ENCODE measurements around the gene LBR.
"Not testable (repeated sequence)": the region's sequence is repeated elsewhere in the genome, so short reads cannot be mapped to it uniquely, and the experiment has no call there.

LBR gene

GRCh38 chr1:225388372-225388771, 39.5 kb downstream of the LBR start:
- no peak overlapping the region for H3K14ac ChIP-seq (ENCODE audit: low read length)
- no peak overlapping the region for H2BK15ac ChIP-seq (ENCODE audit: low read length)
- H3K79me1 ChIP-seq (ENCODE audit: low read depth, low read length) = no peaks in the 10 kb centered on the region
- H4K91ac ChIP-seq (ENCODE audit: low read depth, low read length, poor library complexity) = no peak overlapping the region
- no peak overlapping the region for H2AFZ ChIP-seq (ENCODE audit: low read length)
- no peak overlapping the region for H3K23ac ChIP-seq (ENCODE audit: low read depth, low read length, poor library complexity)
- H3K4me3 ChIP-seq (ENCODE audit: low read length in 2 of 2) = no peak overlapping the region
- DNase-seq (ENCODE audit: low spot score) = no peak
- H3K9me3 ChIP-seq (replicated peaks in 1 of 2; ENCODE audit: control insufficient read depth in 2 of 2, insufficient read depth in 1 of 2, low read depth in 1 of 2, low read length in 2 of 2) = no peaks in the 10 kb centered on the region
- H2BK5ac ChIP-seq (ENCODE audit: low read length) = no peak overlapping the region
- no peaks in the 10 kb centered on the region for H3K4me1 ChIP-seq (ENCODE audit: control insufficient read depth in 2 of 2, insufficient read depth in 1 of 2, low read depth in 1 of 2, low read length in 2 of 2)
- H2BK12ac ChIP-seq (ENCODE audit: low read length) = no peak overlapping the region
- H3K27me3 ChIP-seq (ENCODE audit: control insufficient read depth in 3 of 3, insufficient read depth in 3 of 3, low read depth in 1 of 3, low read length in 3 of 3) = no peaks in the 10 kb centered on the region
- no peak overlapping the region for H2BK120ac ChIP-seq (ENCODE audit: low read depth, low read length)
- H3K27ac ChIP-seq (replicated peaks; ENCODE audit: low read length) = no peak overlapping the region
- WGBS, 2 donors (ENCODE audit: extremely low coverage in 2 of 2, insufficient read length in 2 of 2, insufficient replicate concordance in 1 of 2) = no CpG with 5 or more reads among the region's 4 CpGs
- H3K4me2 ChIP-seq (ENCODE audit: insufficient read depth, low read length, poor library complexity, severe bottlenecking) = no peak overlapping the region
- no peak overlapping the region for H4K8ac ChIP-seq (ENCODE audit: low read depth, low read length)
- no peak overlapping the region for H3K9ac ChIP-seq (ENCODE audit: low read depth, low read length, poor library complexity)
- no peak overlapping the region for H3K18ac ChIP-seq (ENCODE audit: low read length)
- no peak overlapping the region for H2AK5ac ChIP-seq (ENCODE audit: low read depth, low read length)
- H3K36me3 ChIP-seq (replicated peaks in 1 of 2; ENCODE audit: control insufficient read depth in 2 of 2, insufficient read depth in 2 of 2, low read length in 2 of 2) = no peaks in the 10 kb centered on the region
- no peak overlapping the region for H3K4ac ChIP-seq (ENCODE audit: low read length)

GRCh38 chr1:225386860-225387259, 41.0 kb downstream of the LBR start:
- no CpG with 5 or more reads among the region's 3 CpGs for whole genome bisulfite sequencing, 2 donors (ENCODE audit: extremely low coverage in 2 of 2, insufficient read length in 2 of 2, insufficient replicate concordance in 1 of 2)
- H3K27ac ChIP-seq (replicated peaks; ENCODE audit: low read length); H3K79me1 ChIP-seq (ENCODE audit: low read depth, low read length); H3K9me3 ChIP-seq (replicated peaks in 1 of 2; ENCODE audit: control insufficient read depth in 2 of 2, insufficient read depth in 1 of 2, low read depth in 1 of 2, low read length in 2 of 2); H2BK12ac ChIP-seq (ENCODE audit: low read length); H3K23ac ChIP-seq (ENCODE audit: low read depth, low read length, poor library complexity); H2AFZ ChIP-seq (ENCODE audit: low read length); H3K27me3 ChIP-seq (ENCODE audit: control insufficient read depth in 3 of 3, insufficient read depth in 3 of 3, low read depth in 1 of 3, low read length in 3 of 3); H4K8ac ChIP-seq (ENCODE audit: low read depth, low read length); H2BK15ac ChIP-seq (ENCODE audit: low read length); H4K91ac ChIP-seq (ENCODE audit: low read depth, low read length, poor library complexity); H2AK5ac ChIP-seq (ENCODE audit: low read depth, low read length); H3K36me3 ChIP-seq (replicated peaks in 1 of 2; ENCODE audit: control insufficient read depth in 2 of 2, insufficient read depth in 2 of 2, low read length in 2 of 2); H3K4me2 ChIP-seq (ENCODE audit: insufficient read depth, low read length, poor library complexity, severe bottlenecking); H3K4me1 ChIP-seq (ENCODE audit: control insufficient read depth in 2 of 2, insufficient read depth in 1 of 2, low read depth in 1 of 2, low read length in 2 of 2); DNase-seq (ENCODE audit: low spot score); H3K18ac ChIP-seq (ENCODE audit: low read length); H2BK120ac ChIP-seq (ENCODE audit: low read depth, low read length); H3K14ac ChIP-seq (ENCODE audit: low read length); H3K9ac ChIP-seq (ENCODE audit: low read depth, low read length, poor library complexity); H2BK5ac ChIP-seq (ENCODE audit: low read length); H3K4me3 ChIP-seq (ENCODE audit: low read length in 2 of 2); H3K4ac ChIP-seq (ENCODE audit: low read length): not testable (repeated sequence)

GRCh38 chr1:225380691-225381090, 47.1 kb downstream of the LBR start:
- no peak for DNase-seq (ENCODE audit: low spot score)
- Histone ChIP-seq H3K4me1 (ENCODE audit: control insufficient read depth in 2 of 2, insufficient read depth in 1 of 2, low read depth in 1 of 2, low read length in 2 of 2) (peaks cover 0 to 2% of the 10 kb centered on the region in 2 donors), H3K79me1 (ENCODE audit: low read depth, low read length) (no peaks in the 10 kb centered on the region), H3K14ac (ENCODE audit: low read length) (no peak overlapping the region), H2BK120ac (ENCODE audit: low read depth, low read length) (no peak overlapping the region), H2AK5ac (ENCODE audit: low read depth, low read length) (no peak overlapping the region), H3K4me2 (ENCODE audit: insufficient read depth, low read length, poor library complexity, severe bottlenecking) (no peak overlapping the region), H3K27me3 (ENCODE audit: control insufficient read depth in 3 of 3, insufficient read depth in 3 of 3, low read depth in 1 of 3, low read length in 3 of 3) (no peaks in the 10 kb centered on the region), H3K9ac (ENCODE audit: low read depth, low read length, poor library complexity) (no peak overlapping the region), H2AFZ (ENCODE audit: low read length) (no peak overlapping the region), H4K91ac (ENCODE audit: low read depth, low read length, poor library complexity) (no peak overlapping the region), H3K23ac (ENCODE audit: low read depth, low read length, poor library complexity) (no peak overlapping the region), H3K9me3 (replicated peaks in 1 of 2; ENCODE audit: control insufficient read depth in 2 of 2, insufficient read depth in 1 of 2, low read depth in 1 of 2, low read length in 2 of 2) (no peaks in the 10 kb centered on the region), H3K36me3 (replicated peaks in 1 of 2; ENCODE audit: control insufficient read depth in 2 of 2, insufficient read depth in 2 of 2, low read length in 2 of 2) (no peaks in the 10 kb centered on the region), H4K8ac (ENCODE audit: low read depth, low read length) (no peak overlapping the region), H3K4ac (ENCODE audit: low read length) (no peak overlapping the region), H2BK15ac (ENCODE audit: low read length) (no peak overlapping the region), H2BK5ac (ENCODE audit: low read length) (no peak overlapping the region), H3K27ac (replicated peaks; ENCODE audit: low read length) (no peak overlapping the region), H3K18ac (ENCODE audit: low read length) (no peak overlapping the region), H3K4me3 (ENCODE audit: low read length in 2 of 2) (no peak overlapping the region), H2BK12ac (ENCODE audit: low read length) (no peak overlapping the region)
- no CpG with 5 or more reads among the region's 1 CpG for WGBS, 2 donors (ENCODE audit: extremely low coverage in 2 of 2, insufficient read length in 2 of 2, insufficient replicate concordance in 1 of 2)

GRCh38 chr1:225378880-225379279, 49.0 kb downstream of the LBR start:
- no peak overlapping the region for H3K23ac ChIP-seq (ENCODE audit: low read depth, low read length, poor library complexity)
- H3K9ac ChIP-seq (ENCODE audit: low read depth, low read length, poor library complexity) = no peak overlapping the region
- H3K18ac ChIP-seq (ENCODE audit: low read length) = no peak overlapping the region
- H3K27me3 ChIP-seq (ENCODE audit: control insufficient read depth in 3 of 3, insufficient read depth in 3 of 3, low read depth in 1 of 3, low read length in 3 of 3) = no peaks in the 10 kb centered on the region
- no CpG with 5 or more reads among the region's 10 CpGs for WGBS, 2 donors (ENCODE audit: extremely low coverage in 2 of 2, insufficient read length in 2 of 2, insufficient replicate concordance in 1 of 2)
- peak; percentile 4 for DNase-seq (ENCODE audit: low spot score)
- no peak overlapping the region for H3K4me3 ChIP-seq (ENCODE audit: low read length in 2 of 2)
- H2BK5ac ChIP-seq (ENCODE audit: low read length) = no peak overlapping the region
- no peak overlapping the region for H3K4me2 ChIP-seq (ENCODE audit: insufficient read depth, low read length, poor library complexity, severe bottlenecking)
- no peak overlapping the region for H2AK5ac ChIP-seq (ENCODE audit: low read depth, low read length)
- no peak overlapping the region for H4K8ac ChIP-seq (ENCODE audit: low read depth, low read length)
- H2BK15ac ChIP-seq (ENCODE audit: low read length) = no peak overlapping the region
- H3K4ac ChIP-seq (ENCODE audit: low read length) = no peak overlapping the region
- no peaks in the 10 kb centered on the region for H3K79me1 ChIP-seq (ENCODE audit: low read depth, low read length)
- H4K91ac ChIP-seq (ENCODE audit: low read depth, low read length, poor library complexity) = no peak overlapping the region
- H3K4me1 ChIP-seq (ENCODE audit: control insufficient read depth in 2 of 2, insufficient read depth in 1 of 2, low read depth in 1 of 2, low read length in 2 of 2) = peaks cover 0 to 2% of the 10 kb centered on the region in 2 donors
- H2AFZ ChIP-seq (ENCODE audit: low read length) = no peak overlapping the region
- H2BK120ac ChIP-seq (ENCODE audit: low read depth, low read length) = no peak overlapping the region
- no peaks in the 10 kb centered on the region for H3K9me3 ChIP-seq (replicated peaks in 1 of 2; ENCODE audit: control insufficient read depth in 2 of 2, insufficient read depth in 1 of 2, low read depth in 1 of 2, low read length in 2 of 2)
- no peak overlapping the region for H2BK12ac ChIP-seq (ENCODE audit: low read length)
- no peaks in the 10 kb centered on the region for H3K36me3 ChIP-seq (replicated peaks in 1 of 2; ENCODE audit: control insufficient read depth in 2 of 2, insufficient read depth in 2 of 2, low read length in 2 of 2)
- H3K27ac ChIP-seq (replicated peaks; ENCODE audit: low read length) = no peak overlapping the region
- H3K14ac ChIP-seq (ENCODE audit: low read length) = no peak overlapping the region
